Activated CD4-positive, alpha-beta T cell treated with anti-CD3 and anti-CD28 coated beads, Interleukin-2, amount 50 U/mL, for 24 hours (primary cell): ENCODE data around the gene ILDR1.
"Not testable (repeated sequence)": the region's sequence is repeated elsewhere in the genome, so short reads cannot be mapped to it uniquely, and the experiment has no call there.

ENCODE experiments used
- DNase-seq, 2 donors: peaks; one replicate each; pipeline ENCODE4 v3.0.0-alpha.2; 2020; ENCODE audit warnings: low read depth in 1 of 2, low spot score in 1 of 2

ILDR1 gene

DNA sequence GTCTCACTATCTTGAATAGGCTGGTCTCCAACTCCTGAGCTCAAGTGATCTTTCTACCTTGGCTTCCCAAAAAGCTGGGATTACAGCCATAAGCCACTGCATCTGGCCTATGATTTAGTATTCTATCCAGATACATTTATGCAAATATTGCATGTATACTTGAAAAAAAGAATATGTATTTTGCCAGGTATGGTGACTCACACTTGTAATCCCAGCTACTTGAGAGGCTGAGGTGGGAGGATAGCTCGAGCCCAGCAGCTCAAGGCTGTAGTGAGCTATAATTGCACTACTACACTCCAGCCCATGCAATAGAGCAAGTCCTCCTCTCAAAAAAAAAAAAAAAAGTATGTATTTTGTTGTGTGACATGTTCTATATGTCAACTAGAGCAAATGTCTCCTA, 73.4 kb downstream of the ILDR1 start:
- no peak for DNase-seq

DNA sequence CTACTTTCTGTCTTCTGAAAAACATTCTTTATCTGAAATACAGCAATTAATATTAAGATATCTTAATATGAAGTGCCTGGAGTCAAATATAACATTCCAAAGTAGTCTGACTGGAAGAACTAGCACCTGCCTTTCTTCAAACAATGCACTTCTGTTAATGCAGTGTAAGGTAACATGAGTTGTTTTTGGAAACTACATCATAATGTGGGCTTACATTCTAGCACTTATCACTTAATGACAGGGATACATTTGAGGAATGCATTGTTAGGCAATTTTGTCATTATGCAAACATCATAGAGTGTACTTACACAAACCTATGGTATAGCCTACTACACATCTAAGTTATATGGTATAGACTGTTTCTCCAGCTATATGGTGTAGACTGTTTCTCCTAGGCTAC, 78.6 kb downstream of the ILDR1 start:
- no peak for DNase-seq

DNA sequence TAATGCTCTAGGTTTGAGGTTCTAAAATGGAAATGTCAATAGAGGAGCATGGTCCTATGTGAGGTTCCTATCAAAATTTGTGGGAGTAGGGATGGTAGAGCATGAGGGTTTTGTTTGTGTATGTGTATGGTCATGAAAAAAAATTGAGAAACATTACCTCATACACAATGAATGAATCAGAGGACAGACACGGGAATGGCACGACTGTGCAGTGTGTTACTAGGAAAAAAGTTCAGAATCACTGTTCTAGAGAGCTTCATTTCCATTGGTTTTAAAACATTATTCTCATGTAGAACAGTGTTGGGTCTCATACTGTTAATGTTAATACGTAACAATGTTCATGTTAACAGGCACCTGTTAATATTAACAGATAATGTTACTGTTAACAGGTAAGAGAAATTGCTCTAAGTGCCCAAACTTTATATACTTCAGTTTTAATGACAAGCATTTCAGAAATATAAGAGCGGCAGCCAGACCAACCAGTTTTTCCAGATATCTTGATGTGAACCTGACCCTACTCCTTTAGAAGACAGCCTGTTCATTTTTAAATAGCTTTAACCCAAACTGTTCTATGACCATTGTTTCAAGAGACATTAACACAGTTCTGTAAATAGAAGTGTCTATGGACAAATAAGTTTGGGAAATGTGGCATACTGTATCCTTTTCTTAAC, 79.8 kb downstream of the ILDR1 start:
- no peak for DNase-seq

DNA sequence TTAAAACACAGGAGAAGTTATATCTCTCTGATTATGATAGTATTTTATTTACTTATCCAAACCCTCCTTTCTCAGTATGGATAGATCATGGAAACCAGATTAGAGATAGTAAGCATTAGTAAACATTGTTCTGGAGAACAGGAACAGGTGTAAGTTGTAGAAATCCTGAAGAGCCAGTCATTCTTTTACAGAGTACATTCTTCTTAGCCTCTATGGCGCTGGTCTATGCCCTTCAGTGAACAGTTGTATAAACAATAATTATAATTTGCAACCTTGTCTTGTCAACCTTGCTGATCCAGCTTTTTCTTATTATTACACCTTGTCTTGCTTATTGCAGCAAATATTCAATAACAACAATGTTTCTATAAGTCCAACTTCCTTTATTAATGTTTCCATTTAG, 80.5 kb downstream of the ILDR1 start:
- no peak for DNase-seq

DNA sequence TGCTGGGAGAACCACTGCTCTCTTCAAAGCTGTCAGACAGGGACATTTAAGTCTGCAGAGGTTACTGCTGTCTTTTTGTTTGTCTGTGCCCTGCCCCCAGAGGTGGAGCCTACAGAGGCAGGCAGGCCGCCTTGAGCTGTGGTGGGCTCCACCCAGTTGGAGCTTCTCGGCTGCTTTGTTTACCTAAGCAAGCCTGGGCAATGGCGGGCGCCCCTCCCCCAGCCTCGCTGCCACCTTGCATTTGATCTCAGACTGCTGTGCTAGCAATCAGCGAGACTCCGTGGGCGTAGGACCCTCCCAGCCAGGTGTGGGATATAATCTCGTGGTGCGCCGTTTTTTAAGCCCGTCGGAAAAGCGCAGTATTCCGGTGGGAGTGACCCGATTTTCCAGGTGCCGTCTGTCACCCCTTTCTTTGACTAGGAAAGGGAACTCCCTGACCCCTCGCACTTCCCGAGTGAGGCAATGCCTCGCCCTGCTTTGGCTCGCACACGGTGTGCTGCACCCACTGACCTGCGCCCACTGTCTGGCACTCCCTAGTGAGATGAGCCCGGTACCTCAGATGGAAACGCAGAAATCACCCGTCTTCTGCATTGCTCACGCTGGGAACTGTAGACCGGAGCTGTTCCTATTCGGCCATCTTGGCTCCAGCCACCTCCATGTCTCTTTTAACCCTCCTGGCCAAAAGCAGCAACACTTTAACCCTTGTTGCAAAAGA, 83.7 kb downstream of the ILDR1 start:
- not testable (repeated sequence) for DNase-seq
